PC-9 (cell line): Measurements from ENCODE around the gene IRF9. TPM values are rescaled to one million over a fixed set of nuclear protein-coding genes. Genes with fewer than 3 reads are reported as not detected.

Source experiments
- BruUV-seq: library from RNA; stranded (reverse); fragments of 400-500 nt; replicated peaks from 2 replicates; lab custom pipeline; 2021; lab: Mats Ljungman, UMichigan
- CTCF ChIA-PET: fragments of 300-600 bp; sonication (Branson Sonifier 250); formaldehyde crosslinking; loops from one replicate; lab custom pipeline; 2022; ENCODE audit warnings: antibody characterized with exemption; lab: Charles Lee
- POLR2A ChIA-PET: fragments of 300-600 bp; sonication (Branson Sonifier 250); formaldehyde crosslinking; loops from one replicate; lab custom pipeline; 2022; ENCODE audit warnings: antibody characterized with exemption; ENCODE audit not compliant: unreplicated experiment; lab: Charles Lee
- DNase-seq, 2 experiments: peaks; one replicate each; pipeline versions ENCODE4 v3.0.0 to v3.0.0-alpha.2; 2015 to 2022; ENCODE audit warnings: mixed read lengths in 1 of 2
- H2AFZ ChIP-seq: fragments of 200-600 bp; sonication (generic); 2 replicates; pipeline ENCODE4 v1.8.1; 2017; ENCODE audit warnings: antibody characterized with exemption
- H3F3A ChIP-seq: fragments of 200-600 bp; sonication (generic); 2 replicates; pipeline ENCODE4 v1.8.1; 2017; ENCODE audit warnings: antibody characterized with exemption, mild to moderate bottlenecking, low read depth; ENCODE audit not compliant: insufficient read depth
- H3K27ac ChIP-seq: fragments of 200-600 bp; sonication (generic); 2 replicates; pipeline ENCODE4 v1.6.1; 2016; ENCODE audit warnings: mixed run types
- H3K27me3 ChIP-seq: fragments of 200-600 bp; sonication (generic); 2 replicates; pipeline ENCODE4 v1.6.1; 2016; ENCODE audit warnings: low read depth, mixed run types; ENCODE audit not compliant: insufficient read depth
- H3K36me3 ChIP-seq: fragments of 200-600 bp; sonication (generic); 2 replicates; pipeline ENCODE4 v1.6.1; 2016; ENCODE audit warnings: low read depth, mixed run types
- H3K4me1 ChIP-seq: fragments of 200-600 bp; sonication (generic); replicated peaks from 2 replicates; pipeline ENCODE4 v1.6.1; 2016; ENCODE audit warnings: mixed run types; ENCODE audit not compliant: insufficient read depth
- H3K4me2 ChIP-seq: fragments of 200-600 bp; sonication (generic); 2 replicates; pipeline ENCODE4 v1.6.1; 2017; ENCODE audit warnings: mixed run types
- H3K4me3 ChIP-seq: fragments of 200-600 bp; sonication (generic); 2 replicates; pipeline ENCODE4 v1.6.1; 2016; ENCODE audit warnings: mixed run types
- H3K79me2 ChIP-seq: fragments of 200-600 bp; sonication (generic); 2 replicates; pipeline ENCODE4 v1.6.1; 2017; ENCODE audit warnings: low read depth, mixed run types
- H3K9me2 ChIP-seq: fragments of 200-600 bp; sonication (generic); 2 replicates; pipeline ENCODE4 v1.8.1; 2017; ENCODE audit warnings: mild to moderate bottlenecking; ENCODE audit not compliant: insufficient read depth
- H3K9me3 ChIP-seq: fragments of 200-600 bp; sonication (generic); 2 replicates; pipeline ENCODE4 v1.8.1; 2016; ENCODE audit warnings: low read depth; ENCODE audit not compliant: insufficient read depth
- H4K20me1 ChIP-seq: fragments of 200-600 bp; sonication (generic); 2 replicates; pipeline ENCODE4 v1.8.1; 2017; ENCODE audit not compliant: insufficient read depth
- CTCF ChIP-seq: fragments of 200-600 bp; sonication (generic); conservative IDR thresholded peaks from 2 replicates; pipeline ENCODE4 v1.6.1; 2017; ENCODE audit warnings: mixed run types, antibody characterized with exemption, mild to moderate bottlenecking, moderate library complexity
- EZH2 ChIP-seq: fragments of 200-600 bp; sonication (generic); IDR thresholded peaks from 2 replicates; pipeline ENCODE4 v1.8.0; 2017; ENCODE audit warnings: antibody characterized with exemption, low read depth
- intact Hi-C: fragments of 100-400 bp; cut with micrococcal nuclease; formaldehyde crosslinking; loops from one replicate; pipeline ENCODE4 v1.10.0; 2022; ENCODE audit not compliant: unreplicated experiment
- total RNA-seq: library from RNA; stranded (reverse); gene quantifications from 2 replicates; pipeline ENCODE4 v1.2.3, GENCODE V29; 2021

Gene IRF9
- total RNA-seq, 1 experiment from 2014 or later = 21.4 TPM

GRCh38 chr14:24119691-24120090, 41.4 kb upstream of the IRF9 start:
- H3K27me3 ChIP-seq = no peaks in the 10 kb centered on the region
- H3K9me3 ChIP-seq = no peaks in the 10 kb centered on the region
- H3K4me3 ChIP-seq = no peak overlapping the region
- ChIA-PET POLR2A (no interaction called here), CTCF (no interaction called here)
- H3K4me2 ChIP-seq = no peak overlapping the region
- peaks cover 13% of the 10 kb centered on the region for H3K79me2 ChIP-seq
- TF ChIP-seq CTCF (no peak), EZH2 (no peak)
- DNase-seq = no peak
- H3K4me1 ChIP-seq = peaks cover 11% of the 10 kb centered on the region
- no peak overlapping the region for H3K27ac ChIP-seq
- H3F3A ChIP-seq = no peaks in the 10 kb centered on the region
- H3K36me3 ChIP-seq = peaks cover 8% of the 10 kb centered on the region; the same call in 1 of the 2 replicates
- H4K20me1 ChIP-seq = no peaks in the 10 kb centered on the region
- BruUV-seq = no TSS peak
- H2AFZ ChIP-seq = no peak overlapping the region
- intact Hi-C loops = no loop called here
- no peaks in the 10 kb centered on the region for H3K9me2 ChIP-seq

GRCh38 chr14:24121210-24121609, 39.9 kb upstream of the IRF9 start:
- H3K36me3 ChIP-seq = peaks cover 8% of the 10 kb centered on the region; the same call in 1 of the 2 replicates
- H2AFZ ChIP-seq = no peak overlapping the region
- BruUV-seq = no TSS peak
- H3K79me2 ChIP-seq = peaks cover 7% of the 10 kb centered on the region
- H3K4me3 ChIP-seq = no peak overlapping the region
- no peaks in the 10 kb centered on the region for H3K9me2 ChIP-seq
- POLR2A ChIA-PET = no interaction called here
- TF ChIP-seq CTCF (no peak), EZH2 (no peak)
- intact Hi-C loops = no loop called here
- CTCF ChIA-PET = no interaction called here
- no peaks in the 10 kb centered on the region for H3F3A ChIP-seq
- no peak overlapping the region for H3K4me2 ChIP-seq
- no peak for DNase-seq
- no peaks in the 10 kb centered on the region for H3K9me3 ChIP-seq
- H3K4me1 ChIP-seq = peaks cover 5% of the 10 kb centered on the region
- H3K27me3 ChIP-seq = no peaks in the 10 kb centered on the region
- H4K20me1 ChIP-seq = no peaks in the 10 kb centered on the region
- H3K27ac ChIP-seq = no peak overlapping the region

GRCh38 chr14:24122416-24122815, 38.6 kb upstream of the IRF9 start:
- no TSS peak for BruUV-seq
- no peaks in the 10 kb centered on the region for H3K9me2 ChIP-seq
- no peak overlapping the region for H3K27ac ChIP-seq
- H3K9me3 ChIP-seq = no peaks in the 10 kb centered on the region
- TF ChIP-seq EZH2 = no peak
- no peak for TF ChIP-seq CTCF
- no peaks in the 10 kb centered on the region for H3K27me3 ChIP-seq
- H3F3A ChIP-seq = no peaks in the 10 kb centered on the region
- no peaks in the 10 kb centered on the region for H3K79me2 ChIP-seq
- ChIA-PET POLR2A (no interaction called here), CTCF (no interaction called here)
- no peaks in the 10 kb centered on the region for H4K20me1 ChIP-seq
- H3K4me1 ChIP-seq = no peaks in the 10 kb centered on the region
- no peak overlapping the region for H2AFZ ChIP-seq
- DNase-seq = no peak
- 0 out of 2 replicates have a peak, but pooled peaks cover 3% of the 10 kb centered on the region for H3K36me3 ChIP-seq
- H3K4me3 ChIP-seq = no peak overlapping the region
- intact Hi-C loops = no loop called here
- H3K4me2 ChIP-seq = no peak overlapping the region
